NCI-H748 treated with DMSO at 0.1 percent for 48 hours (cell line): ENCODE data around the gene GTF3C2.
"Not testable (repeated sequence)": the region's sequence is repeated elsewhere in the genome, so short reads cannot be mapped to it uniquely, and the experiment has no call there.

ENCODE experiments used
- DNase-seq: peaks from one replicate; lab custom pipeline; 2025; lab: John Stamatoyannopoulos, UW

GTF3C2 gene

DNA sequence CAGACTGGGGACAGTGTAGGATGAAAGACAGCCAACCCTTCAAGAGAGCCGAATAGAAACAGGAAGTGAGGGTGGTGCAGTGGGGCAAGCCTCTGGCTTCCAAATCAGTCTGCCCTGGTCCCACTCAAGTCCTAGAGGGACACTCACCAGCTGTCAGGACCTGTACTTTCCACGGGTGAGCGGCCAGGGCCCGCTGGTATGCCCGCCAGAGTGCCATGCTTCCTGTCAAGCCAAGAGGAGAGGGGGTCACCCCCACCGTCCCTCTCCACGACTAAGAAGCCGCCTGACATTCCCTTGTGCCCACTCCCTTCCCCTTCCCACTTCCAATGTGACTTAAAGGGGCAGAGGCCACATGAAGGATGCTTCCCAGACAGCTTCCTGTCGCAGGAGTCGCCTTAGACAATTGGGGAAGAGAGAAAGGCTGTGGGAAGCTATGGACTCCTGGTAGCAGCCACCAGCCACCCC is 34.2 kb downstream of the GTF3C2 start:
- no peak for DNase-seq

DNA sequence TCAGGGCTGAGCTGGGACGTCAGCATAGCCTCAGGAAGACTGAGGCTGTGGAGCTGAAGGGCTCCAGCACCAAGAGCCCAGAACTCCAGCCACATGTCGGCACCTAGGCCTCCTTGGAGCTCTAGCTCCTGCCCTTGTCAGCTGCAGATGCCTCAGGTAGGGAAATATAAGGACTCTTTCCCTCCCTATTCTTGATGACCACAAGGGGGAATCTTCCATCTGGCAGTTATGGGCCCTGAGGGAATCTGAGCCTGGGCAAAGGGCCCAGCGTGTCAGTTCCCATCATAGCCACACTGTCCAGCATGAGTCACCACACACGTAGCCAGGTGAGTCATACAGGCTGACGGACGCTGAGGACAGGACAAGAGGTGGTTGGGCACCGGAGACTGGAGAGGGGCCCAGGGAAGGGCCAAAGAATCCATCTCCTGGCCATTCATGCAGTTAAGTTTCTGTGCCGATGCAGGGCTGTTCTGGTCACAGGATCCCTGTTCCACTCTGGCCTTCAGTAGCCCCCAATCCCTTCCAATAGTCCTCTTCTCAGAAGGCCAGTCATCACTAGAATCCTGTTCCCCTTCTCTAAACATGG is 35.5 kb downstream of the GTF3C2 start:
- no peak for DNase-seq

DNA sequence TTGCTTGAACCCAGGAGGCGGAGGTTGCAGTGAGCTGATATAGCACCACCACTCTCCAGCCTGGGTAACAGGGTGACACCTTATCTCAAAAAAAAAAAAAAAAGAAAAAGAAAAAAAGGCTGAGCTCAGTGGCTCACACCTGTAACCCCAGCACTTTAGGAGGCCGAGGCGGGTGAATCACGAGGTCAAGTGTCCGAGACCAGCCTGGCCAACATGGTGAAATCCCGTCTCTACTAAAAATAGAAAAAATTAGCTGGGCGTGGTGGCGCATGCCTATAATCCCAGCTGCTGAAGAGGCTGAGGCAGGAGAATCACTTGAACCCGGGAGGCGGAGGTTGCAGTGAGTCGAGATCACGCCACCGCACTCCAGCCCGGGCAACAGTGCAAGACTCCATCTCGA is 36.7 kb downstream of the GTF3C2 start:
- DNase-seq, result not testable (repeated sequence)

DNA sequence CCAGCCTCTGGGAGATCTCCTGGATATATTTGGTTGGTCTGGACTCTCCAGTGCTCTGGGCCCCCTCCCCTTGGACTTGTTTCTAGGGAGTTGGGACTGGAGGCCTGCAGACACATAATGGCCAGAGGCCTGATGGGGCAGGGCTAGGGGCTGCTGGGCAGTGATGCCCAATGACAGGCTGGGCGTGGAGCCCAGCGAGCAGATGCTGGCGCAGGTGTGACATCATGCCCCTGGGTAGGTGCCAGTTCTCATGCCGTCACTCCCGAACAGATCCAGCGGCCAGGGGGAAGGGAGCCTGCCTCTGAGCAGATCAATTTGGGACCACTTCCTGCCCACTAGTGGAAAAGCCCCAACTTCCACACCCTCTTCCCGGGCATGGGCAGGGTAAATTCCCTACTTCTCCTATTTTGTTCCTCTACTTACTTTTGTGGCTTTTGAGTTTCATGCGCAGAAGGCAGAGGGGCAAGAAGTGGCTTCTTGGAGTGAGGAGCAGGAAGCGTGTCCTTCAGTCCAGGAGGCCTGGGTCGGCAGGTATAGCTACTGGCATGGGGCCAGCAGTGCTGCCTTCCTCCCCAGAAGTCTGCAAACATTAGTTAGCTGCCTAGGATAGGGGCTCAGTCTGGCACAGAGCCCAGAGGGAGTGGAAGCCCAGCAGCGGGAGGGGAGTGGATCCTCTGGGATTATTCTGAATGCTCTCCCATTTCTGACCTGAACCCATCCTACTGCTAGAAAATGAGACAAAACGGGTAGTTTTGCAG is 39.7 kb downstream of the GTF3C2 start:
- DNase-seq, result peak; percentile 37

DNA sequence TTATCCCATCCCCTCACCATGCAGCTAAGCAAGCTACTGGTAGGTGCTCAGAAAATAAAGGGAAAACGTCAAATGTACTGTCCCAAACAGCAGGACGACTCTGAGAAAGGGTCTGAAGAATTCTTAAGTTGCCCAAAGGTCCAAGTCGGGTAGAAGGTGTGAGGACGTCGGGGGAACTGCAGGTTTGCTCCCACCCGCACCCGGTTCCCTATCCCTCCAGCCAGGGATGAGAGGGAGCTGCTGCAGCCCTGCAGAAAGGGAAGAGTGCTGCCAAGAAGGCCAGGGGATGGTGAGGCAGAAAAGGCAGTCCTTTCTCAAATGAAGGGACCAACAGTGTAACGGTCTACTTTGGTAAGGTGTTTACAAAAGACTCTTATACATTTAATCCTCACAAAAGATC is 41.4 kb downstream of the GTF3C2 start:
- no peak for DNase-seq

DNA sequence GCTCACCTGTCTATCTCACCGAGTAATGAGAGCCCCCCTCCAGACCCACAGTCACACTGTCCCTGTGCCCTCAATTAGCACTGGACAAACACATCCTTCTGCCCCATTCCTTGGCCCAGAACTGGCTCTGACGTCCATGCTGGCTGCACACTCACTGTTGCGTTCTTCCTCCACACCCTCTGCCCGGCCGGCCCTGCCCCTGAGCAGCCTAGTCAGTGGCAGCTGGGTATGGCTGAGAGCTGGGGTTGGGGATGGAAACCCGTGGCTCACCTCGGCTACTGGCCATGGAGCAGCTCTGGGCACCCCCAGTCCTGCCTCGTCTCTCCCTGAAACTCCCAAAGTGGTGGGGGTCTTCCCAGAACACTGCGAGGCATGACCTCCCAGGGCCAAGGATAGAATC is 41.9 kb downstream of the GTF3C2 start:
- DNase-seq, result no peak

DNA sequence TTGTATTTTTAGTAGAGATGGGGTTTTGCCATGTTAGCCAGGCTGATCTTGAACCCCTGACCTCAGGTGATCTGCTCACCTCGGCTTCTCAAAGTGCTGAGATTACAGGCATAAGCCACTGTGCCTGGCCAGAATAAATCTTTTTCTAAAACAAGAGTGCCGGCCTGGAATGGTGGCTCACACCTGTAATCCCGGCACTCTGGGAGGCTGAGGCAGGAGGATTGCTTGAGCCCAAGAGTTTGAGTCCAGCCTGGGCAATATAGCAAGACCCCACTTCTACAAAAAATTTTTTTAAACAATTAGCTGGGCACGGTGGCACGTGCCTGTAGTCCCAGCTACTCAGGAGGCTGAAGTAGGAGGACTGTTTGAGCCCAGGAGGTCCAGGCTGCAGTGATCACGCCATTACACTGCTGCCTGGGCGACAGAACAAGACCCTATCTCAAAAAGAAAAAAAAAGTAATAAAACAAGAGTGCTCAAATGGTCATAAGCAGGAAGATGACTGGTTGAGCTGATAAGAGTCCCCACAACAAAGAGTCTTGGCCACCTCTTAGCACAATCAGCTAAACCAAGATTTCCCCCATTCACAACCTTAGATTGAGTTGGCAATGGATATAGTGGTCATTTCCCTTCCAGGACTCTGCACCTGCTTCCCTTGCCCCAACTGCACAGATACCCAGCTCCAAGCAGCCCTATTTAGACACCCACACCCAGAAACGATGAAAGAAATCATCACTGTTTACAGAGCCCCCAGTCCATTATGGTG is 42.5 kb downstream of the GTF3C2 start:
- DNase-seq, result no peak

DNA sequence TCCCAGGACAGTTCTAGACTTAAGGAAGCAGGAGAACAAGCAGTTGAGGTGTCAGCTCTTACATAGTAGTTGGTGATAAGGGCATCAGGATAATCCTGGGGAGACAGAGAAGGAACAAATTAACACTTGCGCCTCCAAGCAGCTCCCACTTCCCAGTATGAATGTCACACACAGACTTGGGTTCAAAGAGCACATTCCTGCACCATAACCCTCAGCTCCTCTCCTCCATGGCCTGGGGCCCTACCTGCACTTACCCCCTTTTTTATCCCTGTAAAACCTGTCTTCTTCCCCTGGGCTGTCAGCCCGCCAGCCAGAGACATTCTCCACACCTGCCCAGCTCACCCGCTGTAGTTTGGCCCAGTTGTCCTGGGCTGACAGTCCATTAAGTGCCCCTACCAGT is 44.4 kb downstream of the GTF3C2 start:
- no peak for DNase-seq

DNA sequence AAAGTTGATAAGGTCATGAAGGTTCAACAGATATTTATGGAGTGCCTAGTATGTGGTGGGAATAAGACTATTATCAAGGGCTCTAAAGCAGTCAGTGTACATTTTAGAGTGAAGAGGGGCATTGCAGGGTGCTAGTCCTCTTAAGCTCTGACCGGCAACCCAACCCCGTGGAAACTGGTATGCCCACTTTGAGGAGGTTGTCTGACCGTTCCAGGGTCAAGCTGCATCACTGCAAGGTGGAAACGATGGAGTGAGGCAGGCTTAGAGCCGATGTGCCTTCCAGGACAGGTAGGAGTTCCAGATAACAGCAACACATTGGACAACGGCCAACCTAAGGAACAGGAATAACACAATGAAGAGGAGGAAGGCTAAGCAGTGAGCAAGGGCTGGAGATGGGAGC is 46.9 kb downstream of the GTF3C2 start:
- DNase-seq, result no peak

DNA sequence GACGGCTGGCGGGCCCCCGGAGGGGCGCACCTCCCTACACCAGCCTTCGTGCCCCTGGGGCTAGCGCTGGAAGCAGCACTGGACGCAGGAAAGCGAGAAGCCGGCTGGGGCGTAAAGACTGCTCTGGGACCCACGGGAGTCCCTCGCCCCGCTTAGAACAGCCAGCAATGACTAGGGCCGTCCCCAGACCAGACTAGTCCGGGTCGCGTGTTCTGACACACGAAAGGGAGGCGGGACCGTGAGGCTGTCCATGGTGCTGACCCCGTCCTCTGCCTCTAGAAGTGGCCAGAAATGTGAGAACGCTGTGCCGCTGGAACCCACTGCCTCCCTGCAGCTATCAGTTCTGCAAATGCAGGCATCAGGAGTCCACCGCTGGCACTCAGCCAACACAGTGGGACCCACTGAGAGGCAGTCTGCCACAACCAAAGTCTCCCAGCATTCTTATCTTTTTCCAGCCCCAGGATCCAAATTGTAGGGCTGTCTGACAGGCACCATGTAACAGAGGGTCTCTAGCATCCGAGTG is 48.1 kb downstream of the GTF3C2 start, which contains the start of gene UCN:
UCN (minus strand) TSS at position 87 of the 523 bp plus-strand sequence. CDS start 550 bp downstream, outside the sequence.
- no peak for DNase-seq

DNA sequence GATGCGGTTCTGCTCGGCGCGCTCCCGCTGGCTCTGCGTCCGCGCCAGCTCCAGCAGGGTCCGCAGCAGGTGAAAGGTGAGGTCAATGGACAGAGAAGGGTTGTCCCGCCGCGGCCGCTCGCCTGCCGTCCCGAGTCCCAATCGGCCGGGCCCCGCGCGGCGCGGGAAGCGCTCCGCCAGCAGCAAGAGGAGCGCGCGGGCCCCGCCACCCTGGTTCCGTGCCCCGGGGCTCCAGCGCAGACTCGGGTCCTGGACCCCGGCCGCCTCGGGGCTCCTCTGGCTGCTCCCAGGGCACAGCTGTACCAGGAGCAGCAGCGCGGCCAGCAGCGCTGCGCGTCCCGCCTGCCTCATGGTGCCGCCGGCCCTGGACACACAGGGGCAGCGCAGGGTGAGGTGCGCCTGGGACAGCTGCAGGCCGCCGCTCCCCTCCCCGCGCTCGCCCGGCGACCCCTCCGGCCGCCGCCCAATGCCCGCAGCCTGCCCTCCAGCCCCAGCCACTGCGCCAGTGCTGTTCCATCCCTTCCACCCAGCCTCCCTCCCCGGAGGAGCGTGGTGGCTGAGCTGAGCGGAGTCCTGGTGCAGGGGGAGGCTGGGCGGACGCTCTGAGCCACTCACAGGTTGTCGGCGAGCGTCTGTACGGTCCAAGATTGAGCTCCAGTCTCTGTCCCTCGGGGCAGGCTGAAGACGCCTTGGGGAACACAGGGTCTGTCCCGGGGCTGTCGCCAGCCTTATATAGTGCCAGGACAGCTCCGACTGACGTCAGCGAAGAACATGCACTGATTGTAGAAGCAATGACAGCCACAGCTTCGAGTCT is 48.8 kb downstream of the GTF3C2 start:
- peak; percentile 10 for DNase-seq

DNA sequence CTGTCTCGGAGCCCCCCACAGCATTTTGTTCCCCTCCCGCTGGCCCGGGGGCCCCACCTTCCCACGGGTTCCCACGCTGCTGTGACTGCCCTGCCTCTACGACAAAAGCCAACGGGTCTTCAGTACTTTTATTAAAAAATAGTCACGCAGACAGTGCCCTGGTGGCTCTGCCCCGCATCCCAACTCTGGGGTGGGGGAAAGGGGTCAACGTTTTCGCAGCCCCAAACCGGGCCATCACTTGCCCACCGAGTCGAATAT is 49.3 kb downstream of the GTF3C2 start:
- DNase-seq, result no peak

DNA sequence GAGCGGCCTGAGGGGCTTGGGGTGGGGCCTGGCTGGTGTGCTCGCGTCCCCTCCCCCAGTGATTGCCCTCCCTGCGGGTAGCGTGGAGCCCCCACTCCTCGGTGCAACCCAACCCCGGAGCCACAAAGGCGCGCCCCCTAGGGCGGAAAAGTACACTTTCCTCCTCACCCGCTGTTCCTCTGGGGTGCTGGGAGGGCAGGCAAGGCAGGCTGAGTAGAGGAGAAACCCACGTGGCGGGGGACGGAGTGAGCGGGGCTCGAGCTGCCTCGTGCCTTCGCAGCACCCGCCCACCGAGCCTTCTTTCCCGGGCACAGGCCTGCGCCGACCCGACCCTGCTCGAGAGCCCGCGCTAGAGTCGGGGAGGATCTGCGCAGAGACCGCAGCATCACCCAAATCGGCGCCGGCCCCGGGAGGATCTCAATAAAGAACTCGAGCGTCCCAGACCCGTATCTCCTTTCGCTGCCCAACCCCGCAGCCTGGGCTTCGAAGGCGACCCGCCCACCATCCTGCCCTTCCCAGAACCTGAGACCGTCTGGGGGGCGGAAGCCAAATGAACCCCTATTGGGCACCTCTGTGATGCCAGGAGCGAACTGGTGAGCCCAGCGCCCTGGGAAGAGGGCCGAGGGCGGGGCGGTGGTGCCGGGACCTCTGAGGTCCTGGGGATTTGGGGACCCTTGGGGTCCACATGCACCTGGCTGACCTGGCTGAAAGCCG is 49.8 kb downstream of the GTF3C2 start:
- no peak for DNase-seq

DNA sequence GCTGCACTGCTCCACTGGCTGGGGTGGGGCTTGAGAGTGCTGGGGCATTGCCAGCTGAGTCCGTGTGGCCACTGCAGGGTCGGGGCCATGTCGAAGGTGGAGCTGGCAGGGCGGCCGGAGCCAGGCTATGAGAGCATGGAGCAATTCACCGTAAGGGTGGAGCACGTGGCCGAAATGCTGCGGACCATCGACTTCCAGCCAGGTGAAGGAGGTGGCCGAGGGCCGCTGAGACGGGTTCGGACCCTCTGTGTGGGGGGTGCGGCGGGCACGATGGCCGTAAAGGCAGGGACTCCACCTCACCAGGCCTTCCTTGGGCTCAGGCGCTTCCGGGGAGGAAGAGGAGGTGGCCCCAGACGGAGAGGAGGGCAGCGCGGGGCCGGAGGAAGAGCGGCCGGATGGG is 50.4 kb downstream of the GTF3C2 start:
- no peak for DNase-seq

DNA sequence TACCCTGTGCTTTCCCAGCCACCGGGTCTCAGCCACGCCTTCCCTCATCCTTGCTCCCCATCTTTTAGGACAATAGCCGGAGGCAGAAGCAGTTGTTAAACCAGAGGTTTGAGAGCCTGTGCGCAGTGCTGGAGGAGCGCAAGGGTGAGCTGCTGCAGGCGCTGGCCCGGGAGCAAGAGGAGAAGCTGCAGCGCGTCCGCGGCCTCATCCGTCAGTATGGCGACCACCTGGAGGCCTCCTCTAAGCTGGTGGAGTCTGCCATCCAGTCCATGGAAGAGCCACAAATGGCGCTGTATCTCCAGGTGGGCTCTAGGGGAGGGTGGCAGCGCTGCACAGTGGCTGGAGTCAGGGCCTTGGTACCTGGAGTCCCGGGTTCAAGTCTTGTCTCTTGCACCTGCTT is 51.0 kb downstream of the GTF3C2 start:
- DNase-seq, result no peak

DNA sequence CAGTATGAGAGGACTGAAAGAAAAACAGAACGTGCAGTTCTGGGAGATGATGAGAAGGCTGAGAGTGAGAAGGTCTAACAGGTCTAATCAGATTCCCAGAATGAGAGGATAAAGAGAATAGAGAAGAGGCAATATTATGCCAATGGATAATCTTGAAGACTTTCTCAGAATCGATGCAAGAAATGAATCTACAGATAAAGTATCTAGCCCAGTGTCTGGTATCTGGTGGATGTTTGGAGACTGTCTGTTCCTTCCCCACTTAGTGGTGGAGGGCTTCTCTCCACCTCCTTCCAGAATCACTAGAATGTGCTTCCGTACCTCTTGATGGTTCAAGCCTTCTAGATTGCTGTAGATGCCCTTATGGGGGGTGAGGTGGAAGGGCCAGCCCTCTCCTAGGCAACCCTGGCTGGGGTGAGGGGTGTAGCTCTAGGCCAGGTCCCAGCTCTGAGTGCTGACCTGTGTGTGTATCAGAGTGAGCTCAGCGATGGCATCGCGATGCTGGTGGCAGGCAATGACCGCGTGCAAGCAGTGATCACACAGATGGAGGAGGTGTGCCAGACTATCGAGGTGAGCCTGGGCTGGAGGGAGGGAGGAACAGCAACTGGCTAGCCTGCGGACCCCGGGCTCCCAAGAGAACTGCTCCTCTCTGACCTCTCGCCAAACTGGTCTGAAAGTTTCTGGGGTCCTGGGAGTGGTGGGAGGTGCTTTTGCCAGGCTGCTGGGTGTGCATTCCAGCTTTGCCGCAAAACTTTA is 51.9 kb downstream of the GTF3C2 start:
- DNase-seq, result no peak

DNA sequence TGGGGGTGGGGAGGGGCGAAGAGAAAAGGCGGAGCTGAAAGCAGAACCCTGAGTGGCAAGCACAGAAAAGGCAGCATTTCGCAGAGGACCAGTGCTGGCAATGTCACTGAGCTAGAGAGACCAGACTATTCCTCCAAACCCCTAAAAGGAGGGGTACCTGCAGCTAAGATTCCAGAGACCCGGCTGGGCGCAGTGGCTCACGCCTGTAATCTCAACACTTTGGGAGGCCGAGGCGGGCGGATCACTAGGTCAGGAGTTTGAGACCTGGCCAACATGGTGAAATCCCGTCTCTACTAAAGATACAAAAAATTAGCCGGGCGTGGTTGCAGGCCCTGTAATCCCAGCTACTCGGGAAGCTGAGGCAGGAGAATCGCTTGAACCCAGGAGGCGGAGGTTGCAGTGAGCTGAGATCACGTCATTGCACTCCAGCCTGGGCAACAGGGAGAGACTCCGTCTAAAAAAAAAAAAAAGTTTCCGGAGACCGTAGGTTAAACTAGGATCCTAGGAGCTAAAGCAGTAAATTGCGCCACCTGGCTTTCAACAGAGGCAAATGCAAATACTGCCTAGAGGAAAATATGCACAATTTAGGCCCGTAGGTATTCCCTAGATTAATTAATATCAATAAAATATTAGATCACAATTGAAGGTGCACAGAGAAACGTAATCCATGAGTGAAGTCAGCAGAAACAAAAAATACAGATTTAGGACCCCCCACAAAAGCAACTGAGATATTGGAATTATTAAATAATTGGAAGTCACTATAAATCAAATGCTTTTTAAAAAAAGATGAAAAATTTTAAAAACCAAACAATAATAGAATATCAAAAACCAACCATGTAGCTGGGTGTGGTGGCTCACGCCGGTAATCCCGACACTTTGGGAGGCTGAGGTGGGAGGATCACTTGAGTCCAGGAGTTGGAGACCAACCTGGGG is 53.2 kb downstream of the GTF3C2 start:
- peak; percentile 58 for DNase-seq

DNA sequence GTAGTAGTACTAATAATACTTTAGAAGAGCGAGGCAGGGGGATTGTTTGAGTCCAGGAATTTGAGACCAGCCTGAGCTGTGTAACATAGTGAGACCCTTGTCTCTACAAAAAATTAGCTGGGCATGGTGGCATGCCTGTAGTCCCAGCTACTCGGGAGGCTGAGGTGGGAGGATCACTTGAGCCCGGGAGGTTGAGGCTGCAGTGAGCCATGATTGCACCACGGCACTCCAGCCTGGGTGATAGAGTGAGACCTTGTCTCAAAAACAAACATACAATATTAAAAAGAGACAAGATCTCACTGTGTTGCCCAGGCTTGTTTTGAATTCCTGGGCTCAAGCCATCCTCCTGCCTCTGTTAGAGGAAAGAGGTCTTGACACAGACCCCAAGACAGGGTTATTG is 56.0 kb downstream of the GTF3C2 start:
- DNase-seq, result not testable (repeated sequence)

DNA sequence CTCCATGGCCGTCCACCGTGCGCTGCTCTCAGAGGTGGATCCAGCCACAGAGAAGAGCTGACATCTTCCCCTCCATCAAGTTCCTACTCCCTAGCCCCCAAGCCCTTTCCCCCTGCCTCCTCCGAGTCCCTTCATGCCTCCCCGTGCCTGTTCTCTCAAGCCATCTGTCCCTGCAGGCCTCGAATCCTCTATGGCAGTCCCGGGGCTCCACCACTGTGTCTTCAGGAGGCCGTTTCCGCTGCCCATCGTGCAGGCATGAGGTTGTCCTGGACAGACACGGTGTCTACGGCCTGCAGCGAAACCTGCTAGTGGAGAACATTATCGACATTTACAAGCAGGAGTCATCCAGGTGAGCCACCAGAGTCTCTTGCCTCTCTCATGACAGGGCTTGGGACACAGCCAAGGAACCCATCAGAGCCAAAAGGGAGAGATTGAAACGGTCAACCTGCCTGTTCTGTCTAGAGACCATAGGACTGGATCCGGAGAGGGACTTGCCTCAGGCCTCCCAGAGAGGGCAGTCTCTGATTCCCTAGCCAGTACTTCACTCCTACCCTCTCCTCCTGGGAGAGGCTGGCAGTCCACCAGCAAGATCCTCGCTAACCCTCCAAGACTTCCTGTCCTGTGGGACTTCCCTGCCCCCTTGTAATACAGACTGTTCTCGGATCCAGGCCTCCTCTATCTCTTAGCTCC is 58.0 kb downstream of the GTF3C2 start:
- DNase-seq, result no peak
